Tibial artery (tissue), 4 donors: ENCODE results near the gene RGS7.
"Not testable (repeated sequence)": the region's sequence is repeated elsewhere in the genome, so short reads cannot be mapped to it uniquely, and the experiment has no call there.

Experiments
- DNase-seq, 2 donors: peaks; one replicate each; pipeline ENCODE4 v3.0.0-alpha.2; 2019
- H3K27ac ChIP-seq, 2 donors: fragments of 200-600 bp; sonication (generic) in 1 of 2; 1 replicate in 1 of 2; 2 replicates in 1 of 2; pipeline ENCODE4 v1.5.1; 2018 to 2019; ENCODE audit warnings: mild to moderate bottlenecking in 1 of 2
- H3K27me3 ChIP-seq, 2 donors: fragments of 200-600 bp; sonication (generic) in 1 of 2; one replicate each; pipeline versions ENCODE4 v1.5.1 to v1.6.0; 2016 to 2019
- H3K36me3 ChIP-seq, 3 donors: fragments of 200-600 bp; sonication (generic) in 2 of 3; one replicate each; pipeline ENCODE4 v1.5.1; 2016 to 2019; ENCODE audit warnings: mild to moderate bottlenecking in 2 of 3
- H3K4me1 ChIP-seq, 4 donors: fragments of 200-600 bp; sonication (generic) in 2 of 4; 1 replicate in 3 of 4; 2 replicates in 1 of 4; pipeline ENCODE4 v1.5.1; 2016 to 2019
- H3K4me3 ChIP-seq, 2 donors: fragments of 200-600 bp; sonication (generic) in 1 of 2; 1 replicate in 1 of 2; 2 replicates in 1 of 2; pipeline ENCODE4 v1.5.1; 2018 to 2019; ENCODE audit warnings: mild to moderate bottlenecking in 2 of 2
- H3K9me3 ChIP-seq, 3 donors: fragments of 200-600 bp; sonication (generic) in 1 of 3; one replicate each; pipeline ENCODE4 v1.5.1; 2016 to 2019
- CTCF ChIP-seq, 2 experiments: fragments of 200-600 bp in 1 of 2; fragments of 450-650 bp in 1 of 2; IDR thresholded peaks; one replicate each; pipeline ENCODE4 v1.5.1; 2017 to 2019; ENCODE audit warnings: antibody characterized with exemption in 2 of 2, mild to moderate bottlenecking in 1 of 2, moderate library complexity in 1 of 2
- intact Hi-C: fragments of 100-400 bp; cut with DNase I; formaldehyde crosslinking; loops from one replicate; pipeline ENCODE4 v1.15.0; 2023; ENCODE audit warnings: low total_unique reads

Gene RGS7

GRCh38 chr1:240976685-240977084 is 380.3 kb downstream of the RGS7 start:
- H3K27me3 ChIP-seq = no peaks in the 10 kb centered on the region
- intact Hi-C loops = no loop called here
- H3K27ac ChIP-seq = no peak overlapping the region
- H3K4me1 ChIP-seq = no peaks in the 10 kb centered on the region
- no peaks in the 10 kb centered on the region for H3K36me3 ChIP-seq
- DNase-seq = no peak
- no peak overlapping the region for H3K4me3 ChIP-seq
- no peaks in the 10 kb centered on the region for H3K9me3 ChIP-seq
- no peak for TF ChIP-seq CTCF (IDR thresholded peaks at IDR 0.05)

GRCh38 chr1:240973875-240974274 is 383.1 kb downstream of the RGS7 start:
- no peaks in the 10 kb centered on the region for H3K4me1 ChIP-seq
- DNase-seq = no peak
- intact Hi-C loops = no loop called here
- H3K27me3 ChIP-seq = no peaks in the 10 kb centered on the region
- no peak overlapping the region for H3K27ac ChIP-seq
- no peak for TF ChIP-seq CTCF (IDR thresholded peaks at IDR 0.05)
- no peaks in the 10 kb centered on the region for H3K36me3 ChIP-seq
- H3K4me3 ChIP-seq = no peak overlapping the region
- H3K9me3 ChIP-seq = no peaks in the 10 kb centered on the region

- H3K27me3 ChIP-seq, H3K36me3 ChIP-seq, H3K9me3 ChIP-seq, DNase-seq, H3K27ac ChIP-seq, H3K4me3 ChIP-seq, intact Hi-C loops, H3K4me1 ChIP-seq: not testable (repeated sequence)
Observed at GRCh38 chr1:240972059-240972458, 384.9 kb downstream of the RGS7 start.

- intact Hi-C loops = no loop called here
- no peak for TF ChIP-seq CTCF (IDR thresholded peaks at IDR 0.05)
- Histone ChIP-seq H3K4me1 (no peaks in the 10 kb centered on the region), H3K27me3 (no peaks in the 10 kb centered on the region), H3K9me3 (no peaks in the 10 kb centered on the region), H3K4me3 (no peak overlapping the region), H3K36me3 (no peaks in the 10 kb centered on the region), H3K27ac (no peak overlapping the region)
- no peak for DNase-seq
Observed at GRCh38 chr1:240970253-240970652, 386.8 kb downstream of the RGS7 start.

- no peak for DNase-seq
- intact Hi-C loops = no loop called here
- no peaks in the 10 kb centered on the region for H3K27me3 ChIP-seq
- no peak for TF ChIP-seq CTCF (IDR thresholded peaks at IDR 0.05)
- H3K27ac ChIP-seq = no peak overlapping the region
- H3K9me3 ChIP-seq = no peaks in the 10 kb centered on the region
- H3K36me3 ChIP-seq = no peaks in the 10 kb centered on the region
- H3K4me1 ChIP-seq = no peaks in the 10 kb centered on the region
- no peak overlapping the region for H3K4me3 ChIP-seq
Observed at GRCh38 chr1:240968864-240969263, 388.1 kb downstream of the RGS7 start.

- Histone ChIP-seq H3K4me1 (no peaks in the 10 kb centered on the region), H3K36me3 (no peaks in the 10 kb centered on the region), H3K4me3 (no peak overlapping the region), H3K9me3 (no peaks in the 10 kb centered on the region), H3K27ac (no peak overlapping the region), H3K27me3 (no peaks in the 10 kb centered on the region)
- DNase-seq = no peak
- no peak for TF ChIP-seq CTCF (IDR thresholded peaks at IDR 0.05)
- intact Hi-C loops = no loop called here
Observed at GRCh38 chr1:240967070-240967724, 389.8 kb downstream of the RGS7 start.
